Measurements from ENCODE around the gene CACNB1.

CACNB1 gene

GRCh38 chr17:39200070-39200879 lies 2.8 kb upstream of the CACNB1 start, which contains the start of gene RPL19:
Gene RPL19, plus strand, starts transcription at chr17:39200283. Its CDS starts 62 bp downstream, at chr17:39200345.
- no peak for DNase-seq

DNA sequence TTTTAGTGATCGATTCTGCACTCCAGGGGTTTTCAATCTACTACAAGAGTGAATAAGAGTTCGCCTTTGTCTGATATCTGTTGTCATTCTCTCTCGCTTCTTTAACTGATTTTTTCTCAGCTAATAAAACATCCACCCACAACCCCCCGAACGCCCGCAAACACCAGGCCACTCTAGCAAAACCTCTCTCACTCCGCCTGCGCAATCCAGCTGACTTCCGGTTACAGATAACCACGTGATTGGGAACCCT lies 2.3 kb upstream of the CACNB1 start:
- DNase-seq, result peak; percentile 92

- no peak for DNase-seq
Measured at GRCh38 chr17:39198186-39198566, 707 bp upstream of the CACNB1 start.

DNA sequence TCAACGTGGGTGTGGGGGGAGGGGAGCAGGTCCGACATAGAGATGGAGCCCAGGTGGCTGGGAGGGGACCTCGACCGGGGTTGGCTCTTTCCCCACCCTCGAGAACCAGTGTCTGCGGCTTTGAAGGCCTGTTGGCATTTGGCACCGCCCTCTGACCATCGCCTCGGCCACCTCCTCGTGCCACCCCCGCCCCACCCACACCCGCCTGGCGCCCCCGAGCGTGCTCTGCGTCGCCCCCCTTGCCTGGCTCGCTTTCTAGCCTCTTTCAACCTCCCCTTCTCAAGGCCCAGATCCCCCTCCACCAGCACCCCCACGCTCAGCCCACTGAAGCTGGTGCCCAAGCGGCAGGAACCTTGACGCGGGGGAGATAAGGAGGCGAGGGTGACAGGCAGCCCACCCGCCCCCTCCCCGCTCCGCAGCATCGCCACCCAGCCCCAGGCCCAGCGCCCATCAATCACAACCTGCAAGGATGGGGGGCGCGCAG lies 619 bp downstream of the CACNB1 start:
- no peak for DNase-seq

DNA sequence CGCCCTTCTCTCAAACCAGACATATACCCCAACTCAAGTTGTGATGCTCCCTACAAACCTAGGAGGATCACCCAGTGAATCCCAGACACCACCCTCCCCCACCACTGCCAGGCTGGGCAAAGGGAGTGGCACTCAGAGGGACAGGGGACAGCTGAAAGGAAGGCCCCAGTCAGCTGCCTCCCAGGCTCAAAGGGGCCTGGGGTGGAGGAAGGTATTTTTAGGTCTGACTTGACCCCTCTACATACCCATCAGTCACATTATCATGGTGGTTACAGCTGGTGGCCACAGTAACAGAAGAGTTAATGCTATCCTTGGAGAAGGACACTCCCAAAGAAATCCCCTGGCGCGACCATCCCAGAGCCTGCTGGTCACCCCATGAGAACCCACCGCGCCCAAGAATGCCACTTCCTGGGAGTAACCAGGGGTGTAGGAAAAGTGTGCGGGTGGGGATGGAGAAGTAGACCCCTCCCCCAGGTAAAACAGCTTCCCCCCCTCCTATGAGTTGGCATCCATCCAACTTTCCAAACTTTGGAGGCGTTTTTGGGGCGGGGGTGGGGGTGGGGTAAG lies 1.1 kb downstream of the CACNB1 start:
- no peak for DNase-seq

DNA sequence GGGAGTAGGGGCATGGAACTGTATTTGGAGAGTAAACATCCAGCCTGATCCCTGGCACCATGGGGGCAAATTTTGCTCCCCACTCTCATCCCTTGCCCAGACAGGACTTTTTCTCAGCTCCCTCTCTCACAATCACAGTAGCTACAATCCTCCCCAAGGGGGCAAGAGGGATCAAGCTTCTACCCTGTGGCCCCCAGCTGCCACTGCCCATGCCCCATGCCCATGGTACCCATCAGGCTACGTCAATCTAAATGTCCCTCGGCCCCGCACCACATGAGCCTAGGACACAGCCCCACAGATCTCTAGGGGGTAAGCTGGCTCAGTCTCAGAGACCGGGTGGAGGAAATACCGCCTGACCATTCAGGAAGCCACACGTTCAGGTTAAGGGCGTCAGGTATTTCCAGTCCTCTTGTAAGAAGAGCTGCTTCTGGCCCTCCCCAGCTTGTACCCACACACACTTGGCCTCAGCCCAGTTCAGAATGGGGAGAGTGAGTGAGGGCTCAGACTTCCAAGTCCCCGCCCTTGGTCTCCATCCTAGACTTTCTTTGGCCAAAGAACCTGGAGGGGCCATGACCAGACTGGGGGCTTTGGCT lies 1.8 kb downstream of the CACNB1 start:
- DNase-seq, result no peak

DNA sequence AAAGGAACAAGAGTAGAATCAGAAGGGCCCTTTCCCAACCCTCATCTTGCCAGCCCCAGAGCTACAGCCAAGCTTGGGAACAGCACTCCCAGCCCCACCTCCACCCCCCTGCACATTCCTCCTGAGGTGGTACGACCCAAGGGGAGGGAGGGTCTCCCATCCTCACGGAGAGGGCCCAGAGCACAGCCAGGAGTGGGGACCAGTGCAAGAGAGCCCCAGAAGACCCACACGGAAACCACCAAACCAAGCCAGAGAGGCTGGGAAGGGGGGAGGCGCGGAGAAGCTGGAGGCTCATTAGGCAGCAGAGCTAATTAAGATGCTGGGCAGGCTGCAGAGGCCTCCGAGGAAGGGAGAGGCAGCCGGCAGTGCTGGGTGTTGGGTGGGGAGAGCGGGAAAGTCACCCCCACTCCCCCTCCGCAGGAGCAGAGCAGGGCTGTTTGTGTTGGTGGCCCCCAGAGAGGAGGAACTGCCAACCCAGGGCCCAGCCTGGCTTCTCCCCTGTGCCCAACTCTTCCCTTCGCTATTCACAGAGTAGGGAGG lies 2.4 kb downstream of the CACNB1 start:
- DNase-seq, result no peak

DNA sequence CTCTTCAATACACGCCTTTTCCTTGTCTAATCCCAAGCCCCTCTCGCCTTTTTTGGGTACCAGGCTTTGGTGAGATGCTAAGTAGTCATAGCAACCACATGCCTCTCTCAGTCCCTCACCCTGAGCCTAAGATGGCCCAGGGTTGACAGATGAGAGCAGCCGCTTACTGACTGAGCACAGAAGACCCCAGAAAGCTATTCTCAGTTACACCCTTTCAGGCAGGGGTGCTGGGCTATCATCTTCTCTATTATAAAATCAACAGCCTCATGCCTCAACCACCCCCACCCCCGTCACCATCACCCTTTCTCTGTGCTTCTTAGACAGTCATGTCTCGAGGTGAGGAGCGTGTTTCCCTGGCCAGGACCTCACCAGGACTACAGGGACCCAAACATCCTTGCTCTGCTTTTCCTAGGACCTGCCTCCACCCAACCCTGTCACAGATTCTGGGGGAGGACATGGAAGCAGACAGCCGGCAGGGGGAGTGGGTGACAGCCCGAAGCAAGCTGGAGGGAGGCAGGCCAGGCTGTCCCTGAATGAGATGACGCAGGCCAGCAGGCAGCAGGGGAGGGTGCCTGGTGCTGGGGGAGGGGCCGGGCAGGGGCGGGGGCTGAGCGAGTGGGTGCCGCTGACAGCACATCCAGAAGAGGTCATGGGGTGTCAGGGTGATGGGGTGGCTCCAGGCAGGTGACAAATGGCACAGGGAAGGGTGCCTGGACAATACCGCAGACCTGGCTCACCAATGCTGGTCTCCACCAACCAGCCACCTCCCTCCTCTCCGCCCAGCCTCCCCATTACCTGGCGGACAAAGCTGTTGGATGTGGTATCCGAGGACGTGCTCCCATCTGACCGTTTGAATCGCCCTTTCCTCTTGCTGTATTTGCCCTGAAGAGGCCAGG lies 3.1 kb downstream of the CACNB1 start:
- peak; percentile 73 for DNase-seq

GRCh38 chr17:39193346-39193745 lies 4.1 kb downstream of the CACNB1 start:
- DNase-seq, result no peak

- DNase-seq, result no peak
Measured at GRCh38 chr17:39192901-39193300, 4.6 kb downstream of the CACNB1 start.

DNA sequence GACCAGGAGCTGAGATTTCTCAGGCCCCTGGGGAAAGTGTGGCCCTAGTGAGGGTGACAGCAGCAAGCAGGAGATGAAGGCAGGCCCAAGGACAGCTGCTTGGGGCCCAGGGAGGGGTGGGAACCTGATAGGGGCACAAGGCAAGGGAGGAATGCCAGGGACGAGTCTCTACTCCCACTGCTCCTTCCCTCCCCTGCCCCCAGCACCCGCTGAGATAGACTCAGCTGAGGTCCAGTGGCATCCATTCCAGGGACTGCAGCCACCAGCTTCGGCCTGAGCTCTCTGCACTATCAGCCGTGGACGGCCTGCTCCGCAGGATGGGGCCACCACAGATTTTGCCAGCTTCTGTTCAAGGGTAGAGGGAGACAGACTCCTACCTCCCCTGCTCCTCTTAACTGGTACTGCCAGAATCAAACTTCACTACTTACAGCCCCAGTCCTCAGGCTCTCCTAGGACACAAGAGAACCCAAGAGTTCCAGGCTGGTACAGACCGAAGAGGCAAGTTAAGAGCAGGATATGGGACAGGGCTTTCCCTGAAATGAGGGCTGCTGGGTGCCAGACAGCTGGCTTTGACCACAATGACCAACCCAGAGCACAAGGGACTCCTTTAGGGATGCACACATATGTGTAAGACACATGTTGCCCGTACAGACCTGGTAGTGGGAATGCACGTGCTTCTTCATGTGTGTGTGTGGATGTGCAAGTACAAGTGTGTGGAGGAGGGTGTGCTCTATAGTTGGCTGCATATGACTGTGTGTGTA lies 5.5 kb downstream of the CACNB1 start:
- DNase-seq, result no peak

- no peak for DNase-seq
Measured at GRCh38 chr17:39187152-39187830, 10.2 kb downstream of the CACNB1 start.

DNA sequence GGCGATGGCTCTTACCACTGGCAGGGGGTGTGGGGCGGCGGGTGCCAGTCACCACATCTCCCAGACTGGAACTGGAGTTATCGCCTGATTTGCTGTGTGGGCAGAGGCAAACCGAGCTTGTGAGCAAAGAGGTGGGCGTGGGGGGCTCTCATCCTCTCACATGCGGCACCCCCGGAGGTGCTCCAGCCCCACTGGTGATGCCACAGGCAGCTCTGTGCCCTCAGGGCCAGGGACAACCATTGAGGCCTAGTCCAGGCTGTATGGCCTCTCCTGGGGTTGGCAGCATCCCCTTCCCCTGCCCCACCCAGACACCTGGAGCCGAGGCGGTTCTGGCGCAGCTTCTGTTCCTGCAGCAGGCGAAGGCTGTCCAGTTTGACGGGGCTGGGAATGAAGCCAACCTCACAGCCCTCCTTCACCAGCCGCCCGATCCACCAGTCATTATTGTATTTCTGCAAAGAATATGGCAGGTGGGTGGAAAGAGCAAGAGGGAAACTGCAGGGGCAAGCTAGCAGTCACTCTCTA lies 10.9 kb downstream of the CACNB1 start:
- DNase-seq, result peak; percentile 30

GRCh38 chr17:39183720-39184119 lies 13.7 kb downstream of the CACNB1 start:
- DNase-seq, result no peak

DNA sequence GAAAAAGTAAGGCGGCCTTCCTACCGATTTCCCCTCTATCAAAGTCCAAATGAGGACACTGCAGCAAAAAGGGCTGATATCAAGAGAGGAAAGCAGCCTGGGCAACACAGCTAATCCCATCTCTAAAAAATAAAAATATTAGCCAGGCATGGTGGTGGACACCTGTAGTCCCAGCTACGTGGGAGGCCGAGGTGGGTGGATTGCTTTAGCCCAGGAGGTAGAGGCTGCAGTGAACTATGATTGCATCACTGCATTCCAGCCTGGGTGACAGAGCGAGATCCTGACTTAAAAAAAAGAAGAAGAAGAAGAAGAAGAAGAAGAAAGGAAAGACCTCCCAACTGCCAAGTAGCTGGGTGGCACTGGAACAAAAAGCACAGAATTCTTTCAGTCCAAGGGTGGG lies 14.4 kb downstream of the CACNB1 start:
- DNase-seq, result no peak

DNA sequence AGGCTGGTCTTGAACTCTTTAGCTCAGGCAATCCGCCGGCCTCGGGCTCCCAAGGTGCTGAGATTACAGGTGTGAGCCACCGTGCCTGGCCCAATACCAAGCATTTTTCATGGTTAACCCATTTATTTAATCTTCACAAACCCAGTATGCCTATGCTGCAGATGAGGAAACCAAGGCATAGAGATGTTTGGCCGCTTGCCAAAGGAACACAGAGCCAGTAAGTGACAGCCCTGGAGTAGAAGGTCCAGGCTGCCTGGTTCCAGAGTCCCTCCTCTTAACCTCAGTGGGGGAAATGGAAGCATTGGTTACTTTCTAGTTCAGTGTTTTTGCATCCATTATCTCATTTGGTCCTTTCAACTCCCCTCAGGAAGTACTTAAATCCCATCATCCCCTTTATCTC lies 16.2 kb downstream of the CACNB1 start:
- no peak for DNase-seq

DNA sequence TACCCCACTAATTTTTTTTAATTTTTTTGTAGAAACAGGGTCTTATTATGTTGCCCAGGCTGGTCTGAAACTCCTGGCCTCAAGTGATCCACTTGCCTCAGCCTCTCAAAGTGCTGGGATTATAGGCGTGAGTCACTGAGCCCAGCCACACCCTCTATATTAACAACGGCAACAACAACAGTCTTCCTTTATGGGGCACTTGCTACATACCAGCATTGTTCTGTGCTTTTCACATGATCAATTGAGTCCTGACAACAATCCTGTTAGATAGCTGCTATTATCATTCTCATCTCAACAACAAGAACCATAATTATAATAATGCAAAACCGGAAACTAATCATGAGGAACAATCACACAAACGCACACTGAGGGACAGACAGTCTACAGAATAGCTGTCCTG lies 18.9 kb downstream of the CACNB1 start:
- DNase-seq, result no peak

DNA sequence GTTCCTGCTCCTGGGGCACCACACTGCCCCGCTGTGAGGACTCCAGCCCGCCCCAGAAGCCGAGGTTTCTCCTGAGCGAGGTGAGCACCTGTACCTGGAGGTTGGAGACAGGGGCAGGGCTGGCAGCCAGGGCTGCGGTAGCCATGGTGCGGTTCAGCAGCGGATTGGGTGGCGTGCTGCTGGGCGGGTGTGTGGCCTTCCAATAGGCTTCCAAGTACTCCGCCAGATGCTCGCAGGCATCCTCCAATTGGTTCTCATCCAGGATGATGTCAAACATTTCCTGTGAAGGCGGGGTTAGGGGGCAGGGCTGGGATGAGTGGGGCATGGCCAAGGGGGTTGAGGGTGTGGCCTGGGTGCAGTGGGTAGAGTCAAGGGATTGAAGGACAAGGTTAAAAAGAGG lies 20.2 kb downstream of the CACNB1 start:
- no peak for DNase-seq

DNA sequence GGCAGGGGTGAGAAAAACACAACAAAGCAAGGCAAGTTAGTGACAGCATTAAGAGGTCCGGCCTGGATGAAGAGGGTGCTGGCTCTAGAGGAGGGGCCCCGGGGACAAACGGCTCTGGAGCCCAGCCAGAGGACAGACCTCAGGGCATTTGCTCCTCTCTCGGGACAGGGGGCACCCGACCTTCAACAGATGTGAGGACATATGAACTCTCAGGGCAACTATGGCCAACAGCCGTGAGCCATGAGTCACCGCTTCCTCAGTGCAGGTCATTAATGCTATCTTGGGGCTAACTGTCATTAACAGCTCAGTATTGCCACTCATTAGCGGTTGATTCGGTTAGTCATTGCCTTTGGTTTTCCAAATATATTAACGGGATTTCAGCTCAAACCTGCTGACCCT lies 21.8 kb downstream of the CACNB1 start:
- no peak for DNase-seq

GRCh38 chr17:39174920-39175694 lies 22.4 kb downstream of the CACNB1 start:
- peak; percentile 70 for DNase-seq
